Effector CD4-positive, alpha-beta T cell (primary cell): ENCODE data around the gene ZBTB7B.

ENCODE experiments used
- DNase-seq: peaks from one replicate; pipeline ENCODE4 v3.0.0-alpha.2; 2020

ZBTB7B gene

DNA sequence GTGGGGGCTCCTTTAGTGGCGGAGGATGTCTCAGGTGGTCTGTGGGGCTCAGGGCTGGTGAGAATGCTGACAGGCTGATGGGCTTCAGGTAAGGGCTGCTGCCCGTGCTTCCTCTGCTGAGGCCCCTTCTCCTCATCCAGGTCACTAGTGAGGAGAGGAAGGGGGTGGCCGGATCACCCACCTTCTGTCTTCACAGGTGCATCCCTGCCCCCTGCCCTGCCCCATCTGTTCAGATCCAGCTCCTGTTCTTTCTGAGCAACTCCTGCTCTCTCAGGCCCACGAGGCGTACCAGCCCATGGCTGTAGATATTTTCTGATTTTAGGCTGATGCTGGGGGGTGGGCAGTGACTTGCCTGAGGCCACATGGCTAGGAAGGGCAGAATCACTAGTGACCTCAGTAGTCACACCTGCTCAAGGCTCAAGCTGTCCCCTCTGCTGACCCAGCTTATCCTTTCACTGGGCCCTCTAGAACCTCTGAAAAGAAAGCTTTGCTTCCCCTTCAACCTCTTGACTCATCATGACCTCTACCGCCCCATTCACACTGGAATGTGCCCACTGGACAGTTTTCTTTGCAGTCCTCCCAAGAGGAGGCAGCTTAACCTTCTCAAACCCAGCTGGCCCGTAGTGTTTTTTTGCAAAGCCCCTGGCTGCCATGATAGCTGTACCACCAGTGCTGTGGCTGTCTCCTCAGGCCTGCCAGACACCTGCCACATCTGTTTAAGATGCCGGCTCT, 16.2 kb downstream of the ZBTB7B start:
- no peak for DNase-seq

DNA sequence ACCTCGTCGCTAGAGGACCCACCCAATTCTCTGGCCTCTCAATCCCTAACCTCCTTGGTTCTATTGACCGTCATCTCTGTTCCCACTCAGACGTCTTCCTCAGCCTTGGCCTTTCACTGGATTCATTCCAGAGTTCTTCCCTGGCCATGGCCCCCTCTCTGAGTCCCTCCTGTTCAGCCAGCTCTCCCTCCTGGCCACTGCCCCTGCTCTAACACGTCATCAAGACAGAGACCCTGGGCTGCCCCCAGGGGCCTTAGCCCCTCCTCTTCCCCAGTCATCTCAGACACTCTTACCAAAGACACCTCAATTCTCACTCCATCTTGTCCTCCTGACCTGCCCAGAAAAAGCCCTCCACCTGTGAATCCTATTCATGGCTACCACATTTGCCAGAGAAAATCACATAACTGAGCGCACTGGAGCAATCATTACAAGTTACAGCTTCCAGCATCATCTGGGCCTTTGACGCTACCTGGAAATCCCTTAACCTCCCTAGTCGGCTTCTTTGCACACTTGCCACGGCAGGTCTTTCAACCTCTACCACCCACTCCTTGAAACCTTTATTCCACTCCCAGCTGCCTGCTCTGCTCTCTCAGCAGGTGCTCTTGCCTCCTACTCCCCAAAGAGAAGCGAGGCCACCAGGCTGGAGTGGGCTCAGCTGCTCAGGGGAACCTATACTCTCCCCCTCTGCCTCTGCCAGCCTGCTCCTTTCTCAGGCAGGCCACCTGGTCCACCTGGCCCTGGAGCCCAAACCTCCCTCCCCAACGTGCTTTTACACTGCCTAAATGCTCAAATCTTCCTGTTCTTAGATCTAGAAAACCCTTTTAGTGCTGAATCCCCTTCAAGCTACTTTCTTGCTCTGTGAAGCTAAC, 17.0 kb downstream of the ZBTB7B start:
- DNase-seq = no peak

DNA sequence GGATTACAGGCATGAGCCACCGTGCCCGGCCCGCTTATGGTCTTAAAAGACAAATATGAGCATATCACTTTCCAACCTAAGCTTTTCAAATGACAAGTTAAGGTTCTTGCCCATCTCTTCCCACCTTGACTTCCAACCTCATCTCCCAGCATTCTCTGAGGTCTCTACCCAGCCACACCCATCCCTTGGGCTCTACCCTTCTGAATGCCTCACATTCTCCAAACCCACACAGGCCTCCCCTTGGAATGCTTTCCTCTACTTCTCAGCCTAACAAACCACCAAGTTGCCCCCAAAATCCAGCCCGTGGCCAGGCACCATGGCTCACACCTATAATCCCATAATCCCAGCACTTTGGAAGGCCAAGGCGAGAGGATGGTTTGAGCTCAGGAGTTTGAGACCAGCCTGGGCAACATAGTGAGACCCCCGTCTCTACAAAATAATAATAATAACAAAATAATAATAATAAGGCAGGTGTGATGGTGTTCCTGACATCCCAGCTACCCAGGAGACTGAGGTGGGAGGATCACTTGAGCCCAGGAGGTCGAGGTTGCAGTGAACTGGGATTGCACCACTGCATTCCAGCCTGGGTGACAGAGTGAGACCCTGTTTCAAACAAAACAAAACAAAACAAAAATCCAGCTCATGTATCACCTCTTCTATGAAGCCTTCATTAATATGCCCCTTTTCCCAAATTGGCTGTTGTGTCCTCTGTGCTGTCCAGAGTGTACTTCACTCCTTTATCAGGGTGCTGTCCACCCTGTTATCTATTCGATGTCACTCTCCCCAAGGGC, 19.7 kb downstream of the ZBTB7B start:
- DNase-seq = no peak

DNA sequence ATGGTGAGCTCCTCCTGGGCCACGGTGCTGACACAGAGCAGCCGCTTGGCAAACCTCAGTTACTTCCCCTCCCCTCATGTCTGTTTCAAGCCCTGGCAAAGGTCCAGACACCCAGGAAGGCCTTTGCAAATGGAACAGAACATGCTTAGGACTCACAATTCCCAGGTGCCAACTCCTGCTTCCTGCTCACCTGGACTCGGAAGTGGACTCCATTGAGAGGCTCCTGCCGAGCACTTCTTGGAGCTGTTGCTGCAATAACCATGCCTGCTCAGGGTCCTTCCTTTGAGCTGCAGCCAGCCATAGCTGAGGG, 20.3 kb downstream of the ZBTB7B start:
- DNase-seq = no peak

DNA sequence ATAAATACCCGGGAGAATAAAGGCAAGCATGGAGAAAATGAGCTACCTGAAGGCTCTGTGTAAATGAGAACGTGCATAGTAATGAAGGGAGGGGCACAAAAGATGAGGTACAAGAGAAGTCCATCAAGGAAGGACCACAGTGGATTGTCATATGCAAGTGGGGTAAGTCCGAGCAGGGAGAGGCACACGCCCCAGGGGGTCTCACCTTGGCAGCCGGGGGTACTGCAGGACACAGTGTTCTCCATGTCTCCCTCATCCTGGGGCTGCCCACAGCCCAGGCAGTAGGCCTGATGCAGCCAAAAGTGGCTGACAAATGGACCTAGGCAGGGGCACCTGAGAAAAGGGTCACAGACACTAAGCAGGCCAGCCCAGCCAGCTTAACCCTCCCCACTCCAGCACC, 21.0 kb downstream of the ZBTB7B start:
- no peak for DNase-seq

DNA sequence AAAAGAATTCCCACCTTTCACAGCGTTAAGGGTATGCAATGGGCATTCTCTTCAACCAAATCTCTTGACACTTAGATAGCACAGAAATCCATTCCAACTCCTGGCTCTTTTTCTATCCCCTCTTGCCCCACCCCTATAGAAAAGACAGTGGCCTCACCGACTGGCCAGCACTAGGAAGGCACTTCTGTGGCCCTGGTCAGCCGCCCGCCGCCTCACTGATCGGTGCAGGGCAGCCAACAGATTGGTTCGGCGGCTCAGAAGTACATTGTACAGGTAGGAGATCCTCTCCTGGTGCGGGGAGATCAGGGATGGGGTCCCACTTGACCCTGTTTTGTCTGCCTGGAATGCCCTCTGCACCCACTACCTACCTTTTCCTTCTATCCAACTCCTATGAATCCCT, 21.7 kb downstream of the ZBTB7B start:
- no peak for DNase-seq

DNA sequence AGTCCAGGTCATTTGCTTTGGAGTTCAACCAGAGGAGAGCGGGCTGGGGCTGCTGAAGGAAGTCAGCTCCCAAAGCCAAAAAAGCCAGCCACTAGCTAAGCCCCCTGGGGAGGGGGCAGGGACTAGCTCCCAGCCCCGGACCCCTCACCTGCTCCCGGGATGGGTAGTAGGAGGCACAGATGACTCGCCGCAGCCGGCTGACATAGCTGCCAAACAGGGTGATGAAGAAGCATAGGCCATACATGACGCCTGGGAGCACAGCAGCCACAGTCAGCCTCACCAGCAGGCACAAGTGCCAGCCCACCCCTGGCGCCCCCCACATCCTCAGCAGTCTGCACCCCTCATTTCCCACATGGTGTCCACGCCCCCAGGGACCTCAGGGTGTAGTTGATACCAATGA, 23.6 kb downstream of the ZBTB7B start:
- DNase-seq = no peak

DNA sequence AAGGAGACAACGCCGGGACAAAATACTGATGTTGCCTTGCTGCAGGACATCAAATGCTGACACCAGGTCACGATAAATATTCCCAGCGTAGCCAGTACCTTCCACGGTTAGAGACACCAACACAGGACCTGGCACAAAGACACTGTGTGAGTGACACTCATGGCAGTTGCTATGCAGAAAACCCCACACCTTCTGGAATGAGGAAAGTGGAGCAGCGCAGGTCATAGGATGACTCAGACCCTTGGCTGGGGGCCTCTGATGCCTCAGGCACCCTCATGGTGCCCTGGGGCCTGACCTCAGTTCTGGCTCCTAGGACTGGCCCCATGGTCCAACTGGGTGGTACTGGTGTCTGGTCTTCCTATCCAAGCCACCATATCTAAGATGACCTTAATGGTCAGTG, 24.0 kb downstream of the ZBTB7B start:
- no peak for DNase-seq

DNA sequence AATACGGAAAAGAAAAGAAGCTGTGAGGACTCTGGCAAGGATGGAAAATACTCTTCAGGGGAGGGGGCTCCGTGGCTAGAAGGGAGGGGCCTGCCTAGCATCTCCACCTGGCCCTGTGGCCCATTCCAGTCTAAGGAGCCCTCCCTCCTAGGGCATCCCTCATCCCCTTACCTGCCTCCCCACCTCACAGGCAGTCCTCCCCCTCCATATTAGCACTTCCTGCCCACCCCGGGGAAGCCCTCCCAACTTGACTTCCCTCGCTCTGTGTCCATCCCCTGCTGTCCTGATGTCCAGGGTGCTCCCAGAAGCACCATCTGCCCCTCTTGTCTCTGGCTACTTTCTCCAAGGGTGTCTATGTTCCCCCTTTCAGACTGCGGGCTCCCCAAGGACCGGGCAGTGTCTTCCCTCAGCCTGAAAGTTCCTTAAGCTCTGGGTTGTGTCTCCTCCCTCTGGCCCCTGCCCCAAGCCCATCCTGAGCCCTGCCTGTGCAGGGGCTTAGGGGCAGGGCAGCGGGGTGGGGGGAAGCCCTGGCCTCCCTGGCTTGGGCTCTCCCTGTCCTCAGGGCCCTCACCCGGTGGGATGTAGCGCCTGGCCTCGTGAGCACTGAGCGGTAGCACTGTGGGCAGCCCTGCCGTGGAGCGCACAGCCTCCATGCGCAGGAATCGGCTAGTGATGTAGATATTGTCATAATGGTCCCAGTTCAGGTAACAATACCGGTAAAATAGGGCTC, 27.1 kb downstream of the ZBTB7B start:
- DNase-seq = no peak

DNA sequence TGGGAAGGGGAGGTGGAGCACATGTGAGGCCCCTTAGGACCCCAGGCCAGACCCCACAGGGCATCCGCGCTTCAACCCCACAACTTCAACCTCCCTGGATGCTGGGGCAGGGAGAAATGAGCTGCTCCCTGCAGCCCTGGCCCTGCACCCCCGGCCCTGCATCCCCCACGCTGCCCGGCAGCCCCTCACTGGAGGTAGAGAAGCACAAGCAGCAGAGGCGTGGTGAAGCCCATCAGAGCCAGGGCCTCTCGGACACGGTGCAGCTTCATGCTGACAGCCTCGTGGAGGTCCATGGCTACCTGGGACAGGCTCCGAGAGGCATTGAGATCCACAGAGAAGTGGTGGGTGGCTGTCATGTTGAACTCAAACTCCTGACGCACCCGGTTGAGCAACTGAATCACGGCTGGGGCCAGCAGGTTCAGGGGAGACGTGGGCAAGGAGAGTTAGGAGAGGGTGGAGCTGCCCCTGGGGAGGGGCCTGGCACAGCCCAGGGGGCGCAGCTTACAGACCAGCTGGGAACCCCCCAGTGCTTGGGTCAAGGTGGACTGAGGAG, 27.7 kb downstream of the ZBTB7B start:
- no peak for DNase-seq

DNA sequence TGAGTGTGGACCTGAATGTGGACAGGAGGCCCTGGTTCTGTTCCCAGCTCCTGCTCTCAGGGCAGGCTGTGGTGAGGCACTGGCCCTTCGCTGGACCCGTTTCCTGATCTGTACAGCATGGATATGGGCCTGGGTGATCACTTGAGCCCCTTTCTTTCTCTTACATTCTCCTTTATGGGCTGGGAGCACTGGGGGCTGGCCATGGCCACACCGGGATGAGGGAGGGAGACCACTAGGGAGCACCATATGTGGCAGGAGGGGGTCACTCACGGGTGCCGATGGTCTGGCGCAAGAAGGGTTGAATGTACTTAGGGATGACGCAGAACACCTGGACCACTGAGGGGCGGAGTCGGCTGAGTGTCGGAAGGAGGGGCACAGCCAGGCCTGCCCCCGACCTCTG, 28.3 kb downstream of the ZBTB7B start:
- DNase-seq = no peak

DNA sequence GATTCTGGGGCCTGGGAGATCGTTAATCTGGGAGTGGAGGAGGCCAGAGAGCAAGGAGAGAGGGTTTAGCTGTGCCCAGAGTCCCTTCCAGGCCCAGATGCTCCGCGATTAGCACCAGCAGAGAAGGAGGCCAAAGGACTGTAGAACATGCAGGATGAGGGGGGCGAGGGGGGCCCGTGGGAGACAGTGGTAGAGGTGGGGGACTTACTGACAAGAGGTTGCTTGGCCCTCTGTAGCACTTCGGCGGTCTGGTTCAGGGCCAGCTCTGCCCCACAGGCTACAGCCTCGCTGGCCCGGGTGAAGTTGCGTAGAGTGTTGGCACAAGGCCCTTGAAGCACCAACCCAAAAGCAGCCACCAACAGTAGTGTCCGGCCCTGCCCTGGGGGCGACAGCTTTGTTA, 30.3 kb downstream of the ZBTB7B start:
- no peak for DNase-seq

DNA sequence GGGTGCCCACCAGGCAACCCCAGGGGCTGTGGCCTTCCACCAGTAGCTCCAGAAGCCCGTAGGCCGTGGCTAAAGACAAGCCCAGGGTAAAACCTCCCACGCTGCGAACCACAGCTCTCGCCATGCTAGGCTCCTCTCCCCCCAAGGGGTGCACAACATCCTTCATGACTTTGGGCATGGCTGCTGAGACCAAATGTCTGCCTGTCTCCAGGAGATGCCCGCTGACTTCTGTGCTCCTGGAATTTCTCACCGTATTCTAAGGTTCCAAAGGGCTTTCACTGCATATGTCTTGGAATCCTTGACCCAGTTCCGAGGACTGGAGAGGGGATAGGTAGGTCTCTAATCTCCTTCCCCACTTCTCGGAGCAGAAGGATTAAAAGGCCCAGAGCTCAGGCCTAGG, 30.9 kb downstream of the ZBTB7B start, which contains the start of the genes DCST1 and DCST2:
TSS of gene DCST1 (plus strand) at position 301 of the 400 bp plus-strand sequence. CDS start 213 bp downstream, outside the sequence.
TSS of gene DCST2 (minus strand) at position 258 of the 400 bp plus-strand sequence. CDS start at position 178, 80 bp downstream.
- DNase-seq = no peak

DNA sequence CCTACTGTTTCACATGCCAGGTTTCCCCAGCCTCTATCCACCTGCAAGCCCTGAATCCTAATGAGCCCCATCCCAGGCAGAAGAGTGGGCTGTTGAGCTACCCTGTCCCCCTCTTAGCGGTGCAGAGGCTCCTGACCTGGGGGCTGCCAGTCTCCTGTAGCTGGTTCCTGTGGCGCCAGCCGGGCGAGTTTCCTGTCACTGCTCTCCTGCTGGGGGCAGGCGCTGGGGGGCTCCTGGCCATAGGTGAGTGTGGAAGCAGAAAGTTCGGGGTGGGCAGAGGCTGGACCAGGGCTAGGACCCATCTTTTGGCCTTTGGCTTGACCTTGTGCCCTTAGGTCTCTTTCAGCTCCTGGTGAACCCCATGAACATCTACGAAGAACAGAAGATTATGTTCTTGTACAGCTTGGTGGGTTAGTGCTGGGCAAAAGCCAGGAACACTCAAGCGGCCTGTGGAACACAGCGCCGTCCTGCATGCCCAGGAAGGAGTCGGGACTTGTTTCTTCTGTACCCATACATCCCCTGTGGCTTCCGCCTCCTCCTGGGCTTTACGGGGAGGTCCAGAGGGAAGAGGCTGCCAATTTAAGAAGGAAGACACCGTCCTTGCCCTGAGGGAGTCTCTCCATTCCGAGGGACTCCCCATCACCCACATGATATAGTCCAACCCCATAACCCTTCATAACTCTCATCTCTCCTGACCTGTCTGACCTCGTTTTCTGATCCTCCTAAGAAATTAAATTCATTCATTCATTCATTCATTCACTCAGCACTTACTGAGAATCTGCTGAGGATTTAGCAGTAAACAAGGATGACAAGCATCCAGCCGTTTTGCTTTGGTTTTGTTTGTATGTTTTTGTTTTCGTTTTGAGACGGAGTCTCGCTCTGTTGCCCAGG, 32.0 kb downstream of the ZBTB7B start:
- no peak for DNase-seq

DNA sequence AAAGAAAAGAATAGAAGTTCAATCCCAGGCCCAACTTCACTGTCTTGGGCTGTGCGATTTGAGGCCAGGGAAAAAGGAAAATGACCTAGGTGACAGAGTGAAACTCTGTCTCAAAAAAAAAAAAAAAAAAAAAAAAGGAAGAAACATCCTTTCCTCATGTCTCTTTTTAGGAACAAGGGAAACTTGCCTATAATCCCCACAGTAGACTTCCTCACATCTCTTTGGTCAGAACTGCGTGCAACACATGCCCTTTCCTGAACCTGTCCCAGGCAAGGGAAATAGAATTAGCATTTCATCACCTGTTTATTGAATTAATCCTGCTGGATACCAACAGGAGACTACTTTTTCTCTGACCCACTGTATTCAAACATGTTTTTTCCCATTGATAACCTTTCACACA, 33.3 kb downstream of the ZBTB7B start:
- no peak for DNase-seq

DNA sequence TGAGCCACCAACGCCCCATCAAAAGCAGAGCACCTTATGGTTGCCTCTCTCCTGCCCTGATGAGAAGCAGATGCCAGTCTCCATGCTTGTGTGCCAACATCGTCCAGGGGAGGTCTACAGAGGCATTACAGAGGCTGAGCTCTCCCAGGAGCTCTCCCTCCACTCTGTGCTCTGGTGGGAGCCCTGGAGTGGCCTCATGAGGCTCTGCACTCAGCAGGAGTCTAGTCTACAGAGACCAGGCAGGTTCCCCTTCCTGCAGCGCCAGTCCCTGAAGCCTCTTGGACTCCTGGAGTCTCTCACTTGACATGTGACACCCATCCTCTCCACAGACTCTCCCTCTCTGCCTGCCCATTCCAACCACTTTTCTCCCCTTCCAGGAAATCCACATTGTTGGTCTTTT, 34.4 kb downstream of the ZBTB7B start:
- DNase-seq = no peak

DNA sequence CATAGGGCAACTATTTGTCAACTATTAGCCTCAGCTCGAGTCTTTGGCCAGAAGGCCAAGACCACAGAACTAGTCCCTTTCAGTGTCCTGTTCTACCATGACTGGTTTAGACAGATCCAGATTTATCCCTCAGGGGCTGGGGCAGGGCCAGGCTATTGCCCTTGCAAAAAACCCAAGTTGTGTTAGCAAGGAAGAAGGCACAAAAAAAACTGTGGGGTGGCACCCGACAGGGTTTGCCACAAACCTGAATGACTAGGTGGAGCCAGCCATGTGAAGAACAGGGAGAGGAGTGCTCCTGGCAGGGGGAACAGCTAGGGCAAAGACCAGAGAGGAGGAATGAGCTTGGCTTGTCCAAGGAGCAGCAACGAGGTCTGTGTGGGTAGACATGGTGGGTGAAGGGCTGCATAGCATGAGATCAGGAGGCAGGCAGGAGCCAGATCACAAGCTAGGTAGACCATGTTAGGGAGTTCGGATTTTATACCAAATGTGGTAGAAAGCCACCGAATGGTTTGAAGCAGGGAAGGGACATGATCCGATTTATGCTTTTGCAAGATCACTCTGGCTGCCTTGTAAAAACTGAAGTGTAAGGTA, 35.3 kb downstream of the ZBTB7B start:
- DNase-seq = no peak

DNA sequence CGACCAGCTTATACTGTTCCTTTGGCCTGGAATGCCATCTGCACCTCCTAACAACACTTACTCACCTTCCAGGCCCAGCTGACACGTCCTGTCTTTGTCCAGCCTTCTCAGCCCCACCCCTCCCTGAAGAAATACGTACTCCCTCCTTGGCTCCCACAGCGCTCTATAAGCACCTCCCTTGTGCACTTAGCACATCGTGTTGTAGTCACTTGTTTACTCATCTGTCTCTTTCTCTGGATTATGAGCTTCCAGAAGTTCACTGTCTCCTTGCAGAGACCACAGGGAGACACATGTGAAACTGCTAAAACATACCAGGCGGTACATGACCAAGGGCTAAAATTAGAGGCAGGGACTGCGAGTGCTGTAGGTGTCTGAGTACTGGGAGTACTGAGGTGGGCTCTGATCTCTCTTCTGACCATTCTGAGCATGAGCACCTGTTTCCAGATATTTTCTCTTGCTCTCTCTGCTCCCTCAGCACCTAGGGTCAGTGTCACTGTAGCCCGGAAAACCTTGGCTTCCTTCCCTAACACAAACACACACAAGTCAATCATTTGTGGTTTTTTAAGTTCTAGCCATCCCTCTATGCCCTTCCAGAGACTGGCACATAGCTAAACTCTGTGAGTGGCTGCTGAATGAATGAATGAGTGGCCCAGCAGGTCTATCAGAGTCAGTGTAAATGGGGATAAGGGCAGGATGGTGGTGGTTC, 36.2 kb downstream of the ZBTB7B start:
- DNase-seq = no peak

DNA sequence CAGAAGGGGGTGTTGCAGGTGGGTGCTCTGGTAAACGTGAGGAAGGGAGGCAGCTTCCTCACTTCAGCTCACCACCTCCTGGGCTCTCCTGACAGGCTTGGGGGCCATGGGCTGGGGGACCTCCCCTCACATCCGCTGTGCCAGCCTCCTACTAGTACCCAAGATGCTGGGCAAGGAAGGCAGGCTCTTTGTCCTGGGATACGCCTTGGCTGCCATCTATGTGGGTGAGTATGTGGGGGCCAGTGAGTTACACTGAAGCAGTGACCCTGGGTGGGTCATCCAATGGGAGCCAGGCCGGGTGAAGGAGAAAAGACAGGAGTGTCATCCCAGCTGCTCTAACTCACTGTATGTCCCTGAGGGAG, 36.7 kb downstream of the ZBTB7B start:
- DNase-seq = no peak

DNA sequence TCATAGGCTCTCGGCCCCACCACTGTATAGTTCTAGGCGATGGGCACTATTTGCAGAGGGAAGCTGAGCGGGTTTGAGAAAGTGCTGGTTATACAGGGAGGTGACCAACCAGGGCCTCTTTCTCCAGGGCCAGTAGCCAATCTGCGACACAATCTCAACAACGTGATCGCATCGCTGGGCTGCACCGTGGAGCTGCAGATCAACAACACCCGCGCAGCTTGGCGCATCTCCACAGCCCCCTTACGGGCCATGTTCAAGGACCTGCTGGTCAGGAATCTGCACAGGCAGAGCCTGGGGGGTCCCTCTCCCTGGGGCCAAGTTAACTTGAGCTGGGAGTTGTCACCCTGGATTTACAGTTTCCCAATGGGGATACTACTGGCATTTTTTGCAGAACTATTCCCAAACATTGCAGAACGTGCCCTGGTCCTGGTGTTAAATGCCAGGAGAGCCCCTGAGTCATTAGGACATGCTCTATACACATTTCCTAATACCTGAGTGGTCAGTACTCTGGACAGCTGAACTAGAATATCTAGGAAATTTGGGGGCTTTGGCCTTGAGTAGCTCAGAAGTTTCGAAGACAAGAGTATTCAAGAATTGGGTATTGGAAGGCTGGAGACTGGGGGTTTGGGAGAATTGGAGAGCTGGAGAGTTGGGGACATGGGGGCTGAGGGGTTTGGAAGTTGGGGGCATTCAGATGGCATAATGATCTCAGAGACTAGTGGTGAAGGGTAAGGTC, 37.9 kb downstream of the ZBTB7B start:
- DNase-seq = no peak
